HG03280 (cell line): ENCODE measurements around the gene BTBD7.

Experiments used
- ATAC-seq: cut with Tn5 transposase; IDR thresholded peaks from one replicate; pipeline ENCODE4 v1.9.1; 2021; ENCODE audit warnings: mild to moderate bottlenecking, moderate library complexity; ENCODE audit not compliant: unreplicated experiment

Gene BTBD7

GRCh38 chr14:93331002-93331727 is 1.7 kb downstream of the BTBD7 start:
- no peak for ATAC-seq

DNA sequence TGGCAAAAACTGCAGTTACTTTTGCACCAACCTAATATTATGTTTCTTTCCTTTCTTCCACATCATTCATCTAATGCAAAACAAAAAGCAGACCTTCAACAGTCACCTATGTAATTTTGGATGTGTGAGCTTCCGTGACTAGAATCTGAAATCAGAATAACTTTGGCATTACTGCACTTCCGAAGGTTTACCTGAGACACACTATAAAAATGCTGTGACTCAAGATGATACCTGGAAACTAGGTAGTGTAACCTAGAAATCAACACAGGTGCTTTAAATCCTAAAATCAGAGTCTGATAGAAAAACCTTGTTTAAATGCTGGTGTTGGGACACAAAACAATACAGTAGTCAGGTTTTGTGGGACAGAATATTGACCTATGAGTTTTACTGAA is 2.2 kb downstream of the BTBD7 start:
- ATAC-seq, result no peak

DNA sequence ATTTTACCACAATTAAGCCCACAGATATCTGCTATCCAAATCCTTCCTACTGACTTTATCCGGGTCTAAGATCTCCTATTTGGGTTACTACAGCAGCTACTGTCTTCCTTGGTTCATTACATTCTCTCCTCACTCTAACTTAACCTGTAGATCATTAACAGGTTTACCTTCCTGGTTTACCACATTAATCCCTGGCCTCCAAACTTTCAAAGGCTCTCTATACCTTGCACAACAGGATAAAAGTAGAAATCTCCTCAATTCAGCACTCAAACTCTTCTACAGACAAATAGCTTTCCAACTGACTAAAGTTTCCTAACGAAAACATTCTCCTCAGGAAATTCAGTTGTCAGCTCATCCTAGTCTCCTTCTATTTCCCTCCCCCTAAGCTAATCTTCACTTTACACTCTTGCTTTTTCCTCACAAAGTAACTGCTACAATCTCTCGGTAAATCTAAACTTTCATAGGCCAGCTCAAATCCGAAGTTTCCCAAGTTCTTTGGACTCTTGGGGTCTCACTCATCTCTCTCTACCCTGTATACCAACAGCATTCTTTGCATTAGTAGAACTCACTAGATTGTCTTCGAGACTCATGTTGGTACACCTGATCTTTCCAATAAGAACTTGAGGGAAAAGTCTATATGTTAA is 2.7 kb downstream of the BTBD7 start:
- ATAC-seq, result no peak

GRCh38 chr14:93328546-93328945 is 4.3 kb downstream of the BTBD7 start:
- ATAC-seq, result no peak

DNA sequence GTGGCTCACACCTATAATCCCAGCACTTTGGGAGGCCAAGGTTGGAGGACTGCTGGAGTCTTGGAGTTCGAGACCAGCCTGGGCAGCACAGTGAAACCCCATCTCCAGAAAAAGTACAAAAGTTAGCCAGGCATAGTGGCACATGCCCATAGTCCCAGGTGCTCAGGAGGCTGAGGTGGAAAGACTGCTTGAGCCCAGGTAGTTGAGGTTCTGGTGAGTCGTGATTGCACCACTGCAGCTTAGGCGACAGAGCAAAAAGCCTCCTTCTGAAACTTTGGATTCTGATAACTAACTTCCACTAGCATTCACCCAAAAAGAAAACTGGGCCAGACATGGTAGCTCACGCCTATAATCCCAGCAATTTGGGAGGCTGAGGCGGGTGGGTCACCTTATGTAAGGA is 6.6 kb downstream of the BTBD7 start:
- ATAC-seq, result no peak

DNA sequence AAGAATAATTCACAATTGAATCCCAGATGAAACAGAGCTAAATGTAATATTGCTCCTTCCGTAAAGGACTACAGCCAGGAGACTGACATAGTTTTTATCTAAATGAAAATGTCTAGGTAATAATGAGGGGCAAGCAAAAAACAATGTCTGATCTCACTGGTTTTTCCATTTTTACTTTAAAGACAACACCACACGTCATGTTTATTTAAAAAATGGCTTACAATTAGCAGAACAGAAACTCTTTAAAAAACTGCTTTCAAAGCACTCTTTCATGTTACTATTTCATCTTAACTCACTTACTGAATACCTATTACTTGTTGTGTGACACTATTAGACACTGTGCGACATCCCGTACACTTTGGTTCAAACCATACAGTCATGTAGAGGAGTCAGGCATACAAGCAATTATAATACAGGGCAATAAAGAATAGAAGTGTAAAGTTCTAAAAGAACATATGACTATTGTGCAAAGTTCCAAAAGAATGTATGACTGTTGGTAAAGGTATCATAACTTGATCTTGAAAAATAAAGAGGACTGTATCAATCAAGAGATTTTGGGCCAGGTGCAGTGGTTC is 9.1 kb downstream of the BTBD7 start:
- no peak for ATAC-seq

DNA sequence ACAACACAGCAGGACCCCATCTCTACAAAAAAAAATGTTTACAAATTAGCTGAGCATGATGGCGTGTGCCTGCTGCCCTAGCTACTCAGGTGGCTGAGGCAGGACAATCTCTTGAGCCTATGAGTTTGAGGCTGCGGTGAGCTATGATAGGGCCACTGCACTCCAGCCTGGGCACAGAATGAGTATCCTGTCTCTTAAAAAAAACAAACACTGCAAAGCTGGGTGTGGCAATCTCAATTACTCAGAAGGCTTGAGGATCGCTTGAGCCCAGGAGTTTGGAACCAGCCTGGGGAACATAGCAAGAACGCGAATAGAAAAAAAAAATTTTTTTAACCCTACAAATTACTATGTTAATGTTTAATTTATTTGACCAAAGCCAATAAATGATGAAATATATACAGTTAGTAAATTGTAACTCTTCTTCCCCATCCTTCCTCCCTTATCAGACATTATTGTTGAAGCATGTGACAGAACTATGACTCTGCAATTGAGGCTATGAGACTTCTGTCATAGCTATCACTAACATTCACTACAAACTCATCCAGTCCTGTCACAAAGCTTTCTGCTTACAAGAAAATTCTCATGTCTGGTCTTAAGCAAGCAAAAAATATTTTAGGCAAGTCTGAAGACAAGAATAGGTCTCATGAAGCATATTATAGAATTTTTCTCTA is 9.8 kb downstream of the BTBD7 start:
- ATAC-seq, result no peak

- no peak for ATAC-seq
Measured at GRCh38 chr14:93320489-93320888, 12.3 kb downstream of the BTBD7 start.

DNA sequence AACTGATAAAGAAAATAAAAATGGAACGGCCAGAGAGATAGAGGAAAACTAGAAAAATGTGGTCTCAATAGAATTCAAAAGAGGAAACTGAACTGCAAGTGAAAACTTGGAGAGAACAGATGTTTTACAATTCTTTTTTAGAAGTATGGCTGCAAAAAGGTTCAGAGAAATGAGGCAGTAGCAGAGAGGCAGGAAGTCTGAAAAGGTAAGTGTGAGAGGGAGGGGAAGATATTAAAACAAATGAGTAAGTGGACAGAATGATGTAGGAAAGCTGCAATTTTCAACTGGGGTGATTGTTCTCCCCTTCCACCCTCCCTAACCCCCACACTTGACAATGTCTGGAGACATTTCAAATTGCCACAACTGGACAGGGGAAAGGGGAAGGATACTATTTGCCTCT is 12.9 kb downstream of the BTBD7 start:
- no peak for ATAC-seq

GRCh38 chr14:93319494-93319893 is 13.3 kb downstream of the BTBD7 start:
- ATAC-seq, result no peak

GRCh38 chr14:93318927-93319326 is 13.9 kb downstream of the BTBD7 start:
- no peak for ATAC-seq

- no peak for ATAC-seq
Measured at GRCh38 chr14:93317875-93318807, 14.7 kb downstream of the BTBD7 start.

DNA sequence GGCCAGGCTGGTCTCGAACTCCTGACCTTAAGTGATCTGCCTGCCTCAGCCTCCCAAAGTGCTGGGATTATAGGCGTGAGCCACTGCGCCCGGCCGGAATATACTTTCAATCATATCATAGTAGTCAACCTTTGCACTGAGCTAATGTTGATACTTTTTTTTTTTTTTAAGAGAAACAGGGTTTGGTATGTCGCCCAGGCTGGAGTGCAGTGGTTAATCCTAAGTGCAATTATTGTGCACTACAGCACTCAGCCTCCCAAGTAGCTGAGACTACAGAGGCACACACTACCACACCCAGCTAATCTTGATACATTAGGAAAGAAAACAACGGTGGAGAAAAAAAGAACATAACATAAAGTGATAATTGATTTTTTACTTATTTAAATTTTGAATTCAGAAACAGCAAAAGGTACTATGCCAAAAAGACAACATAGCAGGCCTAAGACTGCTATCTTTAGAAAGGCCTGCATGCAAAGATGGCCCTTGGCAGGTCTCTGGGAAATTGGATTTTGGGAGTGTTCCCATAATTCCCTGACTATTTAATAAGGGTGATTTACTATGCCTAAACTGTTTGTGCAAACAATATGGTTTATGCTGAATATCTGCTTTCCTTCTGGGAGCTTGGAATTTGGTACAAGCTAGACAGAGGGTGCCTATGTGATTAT is 15.5 kb downstream of the BTBD7 start:
- ATAC-seq, result no peak

- ATAC-seq, result no peak
Measured at GRCh38 chr14:93316716-93317115, 16.1 kb downstream of the BTBD7 start.

- no peak for ATAC-seq
Measured at GRCh38 chr14:93315575-93315974, 17.3 kb downstream of the BTBD7 start.

GRCh38 chr14:93311082-93311481 is 21.8 kb downstream of the BTBD7 start:
- no peak for ATAC-seq

DNA sequence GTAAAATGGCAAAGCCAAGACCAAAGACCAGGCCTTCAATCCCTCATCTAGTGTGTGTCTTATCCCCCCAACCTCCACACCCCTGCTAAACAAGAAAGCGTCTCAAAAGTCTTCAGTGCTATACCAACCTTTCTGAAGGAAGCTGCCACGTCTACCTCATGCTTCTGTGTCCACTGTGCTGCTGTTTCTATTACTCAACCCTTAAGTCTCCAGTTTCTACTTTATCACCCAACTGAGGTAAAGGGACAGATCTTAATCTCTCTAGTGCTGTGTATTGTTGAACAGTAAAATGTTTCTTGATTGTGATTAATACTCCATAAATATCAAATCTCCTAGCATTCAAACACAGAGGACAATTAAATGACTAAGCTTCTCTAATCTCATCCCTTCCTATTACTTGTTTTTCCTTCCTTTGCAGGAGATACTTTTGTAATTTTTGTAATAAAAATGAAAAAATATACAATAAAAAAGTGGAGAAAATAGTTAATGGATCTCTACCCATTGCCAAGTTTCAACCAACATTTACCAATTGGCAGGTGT is 23.3 kb downstream of the BTBD7 start:
- no peak for ATAC-seq

DNA sequence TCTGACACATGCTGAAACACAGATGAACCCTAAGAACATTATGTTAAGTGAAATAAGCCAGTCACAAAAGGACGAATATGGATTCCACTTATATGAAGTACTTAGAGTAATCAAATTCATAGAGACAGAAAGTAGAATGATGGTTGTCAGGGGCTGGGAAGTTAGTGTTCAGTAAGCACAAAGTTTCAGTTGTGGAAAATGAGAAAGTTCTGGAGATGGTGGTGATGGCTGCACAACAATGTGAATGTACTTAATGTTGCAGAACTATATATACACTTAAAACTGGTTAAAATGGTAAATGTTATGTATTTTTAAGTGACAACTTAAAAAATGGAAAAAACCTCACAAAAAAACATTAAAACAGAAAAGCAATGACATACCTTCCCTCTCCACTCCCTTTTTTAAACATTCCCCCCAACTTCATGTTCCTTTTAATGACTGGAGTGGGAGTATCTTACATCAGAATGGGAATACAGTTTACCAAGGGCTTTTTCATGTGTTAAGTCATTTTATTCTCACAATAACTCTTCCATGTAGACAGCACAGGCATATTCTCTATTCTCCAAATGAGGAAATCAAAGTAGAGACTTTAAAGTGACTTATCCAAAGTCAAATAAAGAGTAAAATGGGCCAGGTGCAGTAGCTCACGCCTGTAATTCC is 24.0 kb downstream of the BTBD7 start:
- ATAC-seq, result no peak

DNA sequence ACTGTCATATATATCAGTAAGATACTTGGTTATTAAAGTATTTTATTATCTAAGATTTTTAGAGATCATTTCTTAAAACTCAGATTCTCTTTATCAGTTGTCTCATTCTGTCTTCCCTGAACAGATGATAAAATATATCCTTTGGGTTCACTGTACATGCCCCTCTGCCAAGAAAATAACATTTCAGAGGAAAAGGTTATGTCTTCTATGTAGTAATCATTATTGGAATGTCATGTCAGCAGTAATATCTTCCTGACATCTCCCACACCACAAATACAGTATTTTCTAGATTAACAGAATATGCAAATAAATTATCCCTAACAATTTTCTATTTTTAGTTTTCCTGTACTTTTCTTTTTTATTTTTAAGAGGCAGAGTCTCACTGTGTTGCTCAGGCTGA is 26.0 kb downstream of the BTBD7 start:
- ATAC-seq, result no peak
